GM23338 (cell line): Measurements from ENCODE around the gene VAV3. TPM values are rescaled to one million over a fixed set of nuclear protein-coding genes. Genes with fewer than 3 reads are reported as not detected.
A peak's percentile ranks its signal among the peaks of the same experiment; 100 is the strongest.

Experiments
- ATAC-seq: fragments of 200-7000 bp; cut with Tn5 transposase; 3 replicates; pipeline ENCODE4 v1.9.1; 2020
- DNase-seq: peaks from one replicate; pipeline ENCODE4 v3.0.0-alpha.2; 2015; ENCODE audit warnings: low spot score
- H2AFZ ChIP-seq: fragments of 200-600 bp; sonication (generic); 2 replicates; pipeline ENCODE4 v1.8.0; 2016; ENCODE audit warnings: antibody characterized with exemption, mild to moderate bottlenecking, moderate library complexity
- H3F3A ChIP-seq: fragments of 200-600 bp; sonication (generic); replicated peaks from 2 replicates; pipeline ENCODE4 v1.8.0; 2017; ENCODE audit warnings: antibody characterized with exemption, mixed run types, low read depth
- H3K27ac ChIP-seq: fragments of 200-600 bp; sonication (generic); 2 replicates; pipeline ENCODE4 v1.6.1; 2016; ENCODE audit warnings: low read depth
- H3K27me3 ChIP-seq: fragments of 200-600 bp; sonication (generic); 2 replicates; pipeline ENCODE4 v1.8.0; 2016; ENCODE audit warnings: mild to moderate bottlenecking, mixed run types, moderate library complexity; ENCODE audit not compliant: insufficient read depth
- H3K36me3 ChIP-seq: fragments of 200-600 bp; sonication (generic); 2 replicates; pipeline ENCODE4 v1.8.0; 2016; ENCODE audit warnings: mild to moderate bottlenecking; ENCODE audit not compliant: insufficient read depth
- H3K4me1 ChIP-seq: fragments of 200-600 bp; sonication (generic); 2 replicates; pipeline ENCODE4 v1.8.0; 2016; ENCODE audit warnings: mild to moderate bottlenecking, moderate library complexity; ENCODE audit not compliant: insufficient read depth
- H3K4me2 ChIP-seq: fragments of 200-600 bp; sonication (generic); 2 replicates; pipeline ENCODE4 v1.7.1; 2017; ENCODE audit warnings: mixed run types
- H3K4me3 ChIP-seq: fragments of 200-600 bp; sonication (generic); 2 replicates; pipeline ENCODE4 v1.6.1; 2016; ENCODE audit warnings: mixed run types
- H3K79me2 ChIP-seq: fragments of 200-600 bp; sonication (generic); replicated peaks from 2 replicates; pipeline ENCODE4 v1.8.0; 2017; ENCODE audit warnings: mild to moderate bottlenecking; ENCODE audit not compliant: insufficient read depth
- H3K9me2 ChIP-seq: fragments of 200-600 bp; sonication (generic); 2 replicates; pipeline ENCODE4 v1.8.0; 2017; ENCODE audit not compliant: insufficient read depth
- H4K20me1 ChIP-seq: fragments of 200-600 bp; sonication (generic); replicated peaks from 2 replicates; pipeline ENCODE4 v1.8.0; 2017; ENCODE audit warnings: mild to moderate bottlenecking; ENCODE audit not compliant: insufficient read depth
- H3K27ac Mint-ChIP-seq: 2 replicates; pipeline ENCODE4 v1.8.0; 2020; ENCODE audit warnings: inconsistent platforms, mild to moderate bottlenecking, moderate library complexity, mixed read lengths
- H3K27me3 Mint-ChIP-seq: 3 replicates; pipeline ENCODE4 v1.8.0; 2022; ENCODE audit warnings: low read depth, mild to moderate bottlenecking, moderate library complexity, mixed read lengths, inconsistent platforms; ENCODE audit not compliant: insufficient read depth, poor library complexity
- H3K36me3 Mint-ChIP-seq: 3 replicates; pipeline ENCODE4 v1.8.0; 2021; ENCODE audit warnings: low read depth, mild to moderate bottlenecking, inconsistent platforms, moderate library complexity, mixed read lengths
- H3K4me1 Mint-ChIP-seq: 3 replicates; pipeline ENCODE4 v1.8.0; 2020; ENCODE audit warnings: mild to moderate bottlenecking, inconsistent platforms, mixed read lengths
- H3K4me3 Mint-ChIP-seq: 3 replicates; pipeline ENCODE4 v1.8.0; 2021; ENCODE audit warnings: moderate library complexity, mild to moderate bottlenecking, inconsistent platforms, mixed read lengths
- H3K9me3 Mint-ChIP-seq: 3 replicates; pipeline ENCODE4 v1.8.0; 2020; ENCODE audit warnings: moderate library complexity, mild to moderate bottlenecking, inconsistent platforms, mixed read lengths
- EZH2 ChIP-seq: fragments of 200-600 bp; sonication (generic); IDR thresholded peaks from one replicate; pipeline ENCODE4 v1.8.0; 2017; ENCODE audit warnings: antibody characterized with exemption, mild to moderate bottlenecking, low read depth; ENCODE audit not compliant: unreplicated experiment
- REST ChIP-seq: IDR thresholded peaks from one replicate; pipeline ENCODE4 v1.6.1; 2018; ENCODE audit warnings: antibody characterized with exemption; ENCODE audit not compliant: unreplicated experiment
- ZNF462 ChIP-seq: fragments of 250-450 bp; sonication (Bioruptor Pico); IDR thresholded peaks from 2 replicates; pipeline ENCODE4 v1.5.0; 2020; ENCODE audit warnings: mild to moderate bottlenecking, moderate library complexity
- polyA plus RNA-seq: library from polyadenylated mRNA; unstranded; fragments of >200 nt; fragmentation: Nextera tagmentation; extraction: Ambion mirVana; gene quantifications from 2 replicates; pipeline ENCODE4 v1.2.1, GENCODE V29; 2016
- total RNA-seq: library from RNA; depleted of rRNA; stranded (reverse); fragments of >200 nt; shearing (Covaris generic); gene quantifications from 2 replicates; pipeline ENCODE4 v1.2.3, GENCODE V29; 2014

Gene VAV3
- total and polyA plus RNA-seq, 2 experiments from 2014 or later, result 3.0 to 11.3 TPM

GRCh38 chr1:107939256-107939655, 25.7 kb downstream of the VAV3 start:
- peaks cover 23% of the 10 kb centered on the region for H3K4me1 ChIP-seq
- no peak overlapping the region for H3K4me2 ChIP-seq
- H3K27me3 Mint-ChIP-seq, result peaks cover 2% of the 10 kb centered on the region
- H3K9me2 ChIP-seq, result peaks cover 8% of the 10 kb centered on the region
- no peak for ATAC-seq
- H3K27me3 ChIP-seq, result no peaks in the 10 kb centered on the region
- no peak overlapping the region for H3K27ac Mint-ChIP-seq
- peaks cover 30% of the 10 kb centered on the region for H3K4me1 Mint-ChIP-seq
- no peak overlapping the region for H2AFZ ChIP-seq
- TF ChIP-seq REST (peak; percentile 58), EZH2 (no peak)
- no peak overlapping the region for H3K4me3 Mint-ChIP-seq
- H4K20me1 ChIP-seq, result no peaks in the 10 kb centered on the region
- H3K79me2 ChIP-seq, result no peaks in the 10 kb centered on the region
- DNase-seq, result no peak
- no peaks in the 10 kb centered on the region for H3K9me3 Mint-ChIP-seq
- no peaks in the 10 kb centered on the region for H3K36me3 ChIP-seq
- no peak overlapping the region for H3K4me3 ChIP-seq
- no peaks in the 10 kb centered on the region for H3K36me3 Mint-ChIP-seq
- no peaks in the 10 kb centered on the region for H3F3A ChIP-seq
- H3K27ac ChIP-seq, result no peak overlapping the region

GRCh38 chr1:107936498-107937481, 28.2 kb downstream of the VAV3 start:
- Histone ChIP-seq H3F3A (no peaks in the 10 kb centered on the region), H3K27ac (peak overlapping the region; percentile 76), H3K9me2 (peaks cover 5% of the 10 kb centered on the region; the same call in 1 of the 2 replicates), H3K36me3 (no peaks in the 10 kb centered on the region), H3K4me1 (peaks cover 23% of the 10 kb centered on the region), H4K20me1 (no peaks in the 10 kb centered on the region), H2AFZ (no peak overlapping the region), H3K27me3 (no peaks in the 10 kb centered on the region), H3K79me2 (no peaks in the 10 kb centered on the region), H3K4me2 (peak overlapping the region; percentile 18; the same call in 1 of the 2 replicates), H3K4me3 (no peak overlapping the region)
- Mint-ChIP-seq H3K4me3 (peak overlapping the region; percentile 11), H3K27me3 (peaks cover 5% of the 10 kb centered on the region), H3K27ac (peak overlapping the region; percentile 86), H3K9me3 (no peaks in the 10 kb centered on the region), H3K36me3 (no peaks in the 10 kb centered on the region), H3K4me1 (peaks cover 27% of the 10 kb centered on the region)
- DNase-seq, result peak; percentile 78
- ATAC-seq, result peak; percentile 91
- peak; percentile 54; the same call in 1 of the 2 replicates for TF ChIP-seq ZNF462
- TF ChIP-seq EZH2, result no peak
